Bronchial epithelial cell (primary cell): ENCODE measurements around the gene CCDC180. TPM values are rescaled to one million over a fixed set of nuclear protein-coding genes. Genes with fewer than 3 reads are reported as not detected.

Experiments used
- DNase-seq: peaks from one replicate; pipeline ENCODE4 v3.0.0-alpha.2; 2010; ENCODE audit warnings: low read depth
- FAIRE-seq: peaks from 2 replicates; lab custom pipeline; 2011; peaks lifted over from hg19 to GRCh38; lab: Jason Lieb, UNC
- H3K27me3 ChIP-seq: 2 replicates; pipeline ENCODE4 v1.5.1; 2011; ENCODE audit warnings: low read length; ENCODE audit not compliant: control insufficient read depth, insufficient read depth
- H3K36me3 ChIP-seq: 2 replicates; pipeline ENCODE4 v1.5.1; 2011; ENCODE audit warnings: low read length; ENCODE audit not compliant: control insufficient read depth, insufficient read depth
- H3K4me3 ChIP-seq: 2 replicates; pipeline ENCODE4 v1.5.1; 2011; ENCODE audit warnings: mild to moderate bottlenecking, low read depth, low read length, control low read depth
- CTCF ChIP-seq: IDR thresholded peaks from 2 replicates; pipeline ENCODE4 v1.5.1; 2011; ENCODE audit warnings: mild to moderate bottlenecking, moderate library complexity, low read length, control low read depth, inconsistent platforms; ENCODE audit not compliant: insufficient read depth, severe bottlenecking
- total RNA-seq: library from RNA; depleted of rRNA; stranded (reverse); fragments of >200 nt; gene quantifications from 2 replicates; pipeline ENCODE4 v1.2.1, GENCODE V29; 2014

CCDC180 gene
- total RNA-seq, 1 donor from 2014 or later = under 0.01 TPM

GRCh38 chr9:97349400-97349799 is 41.9 kb downstream of the CCDC180 start:
- H3K36me3 ChIP-seq = no peaks in the 10 kb centered on the region
- DNase-seq (no peak), FAIRE-seq (no peak)
- no peak overlapping the region for H3K4me3 ChIP-seq
- no peaks in the 10 kb centered on the region for H3K27me3 ChIP-seq
- no peak for TF ChIP-seq CTCF

DNA sequence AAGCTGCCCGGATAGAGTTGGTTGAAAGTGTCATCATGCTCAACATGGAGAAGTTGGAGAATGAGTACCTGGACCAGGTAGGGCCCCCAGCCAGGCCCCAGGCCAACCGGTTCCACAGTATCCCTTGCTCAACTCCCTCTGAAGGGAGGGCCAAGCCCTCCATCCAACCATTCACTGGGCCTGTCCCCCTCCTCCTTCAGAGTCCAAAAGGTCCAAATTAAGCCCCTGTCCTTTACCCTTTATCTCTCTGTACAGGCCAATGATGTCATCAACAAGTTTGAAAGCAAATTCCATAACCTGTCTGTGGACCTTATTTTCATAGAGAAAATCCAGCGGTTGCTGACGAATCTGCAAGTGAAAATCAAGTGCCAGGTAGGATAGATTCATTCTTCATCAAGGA is 47.2 kb downstream of the CCDC180 start:
- Histone ChIP-seq H3K4me3 (no peak overlapping the region), H3K27me3 (no peaks in the 10 kb centered on the region), H3K36me3 (no peaks in the 10 kb centered on the region)
- TF ChIP-seq CTCF = no peak
- no peak for FAIRE-seq
- DNase-seq = no peak

GRCh38 chr9:97357056-97357455 is 49.6 kb downstream of the CCDC180 start:
- Histone ChIP-seq H3K36me3 (no peaks in the 10 kb centered on the region), H3K4me3 (no peak overlapping the region), H3K27me3 (no peaks in the 10 kb centered on the region)
- DNase-seq = no peak
- TF ChIP-seq CTCF = no peak
- FAIRE-seq = no peak

Other genes starting within 250 kb of the CCDC180 start
- 1.8 and 4.4 TPM in 2 replicates for gene TDRD7, start 104.4 kb downstream of the CCDC180 start, total RNA-seq
- not detected in 2 replicates for gene TMOD1, start 194.0 kb downstream of the CCDC180 start, total RNA-seq